ENCODE measurements around the gene TEX2. TPM values are rescaled to one million over a fixed set of nuclear protein-coding genes. Genes with fewer than 3 reads are reported as not detected.

The TEX2 gene
- total and polyA plus RNA-seq, 9 of the 15 experiments (the other 6 are each of a cell fraction or from before 2014, with no cell fraction given) = 4.1 to 27.6 (median 19.3) TPM

GRCh38 chr17:64145751-64146417 lies 117.2 kb downstream of the TEX2 start (continued):
- TF ChIP-seq AFF1 (IDR thresholded peaks at IDR 0.05; ENCODE audit: low read depth in 1 of 2, partially characterized antibody in 2 of 2) (peak in 1 of 2 experiments; percentile 44), CBX3 (IDR thresholded peaks at IDR 0.05; ENCODE audit: borderline replicate concordance in 1 of 2, low read length in 2 of 2) (peak in 1 of 2 experiments; percentile 62; a peak in 1 of 3 replicates), RAD51 (IDR thresholded peaks at IDR 0.05; ENCODE audit: borderline replicate concordance, low read depth) (peak; percentile 98), GABPB1 (CRISPR knock-in tag; IDR thresholded peaks at IDR 0.05) (peak; percentile 73), ESRRB (CRISPR knock-in tag; IDR thresholded peaks at IDR 0.05; ENCODE audit: borderline replicate concordance) (0 out of 2 replicates have a peak, but pooled peaks have one; percentile 18), SRSF3 (IDR thresholded peaks at IDR 0.05; ENCODE audit: insufficient read depth, low read length) (peak; percentile 72; the same call in 1 of the 2 replicates), ZNF785 (CRISPR knock-in tag; IDR thresholded peaks at IDR 0.05) (no peak), HMGN3 (IDR thresholded peaks at IDR 0.05; ENCODE audit: borderline replicate concordance, extremely low read depth, insufficient read length, low read depth, low read length) (peak; percentile 88), HDAC6 (IDR thresholded peaks at IDR 0.05; ENCODE audit: low read depth, low read length) (no peak), CHAMP1 (IDR thresholded peaks at IDR 0.05) (peak; percentile 46; the same call in 1 of the 2 replicates), ZNF830 (CRISPR knock-in tag; IDR thresholded peaks at IDR 0.05) (0 out of 2 replicates have a peak, but pooled peaks have one; percentile 65), ZNF589 (CRISPR knock-in tag; IDR thresholded peaks at IDR 0.05; ENCODE audit: low read depth) (0 out of 2 replicates have a peak, but pooled peaks have one; percentile 58), PRDM10 (IDR thresholded peaks at IDR 0.05; ENCODE audit: partially characterized antibody) (peak; percentile 7), FOXM1 (IDR thresholded peaks at IDR 0.05; ENCODE audit: low read depth) (0 out of 2 replicates have a peak, but pooled peaks have one; percentile 45), FOXM1 (CRISPR knock-in tag; IDR thresholded peaks at IDR 0.05; ENCODE audit: low read depth) (peak; percentile 94; the same call in 1 of the 2 replicates)
